Hepatocyte (in vitro differentiated cells): ENCODE data around the gene NFAT5. TPM values are rescaled to one million over a fixed set of nuclear protein-coding genes. Genes with fewer than 3 reads are reported as not detected.
"Not testable (repeated sequence)": the region's sequence is repeated elsewhere in the genome, so short reads cannot be mapped to it uniquely, and the experiment has no call there.

Experiments
- DNase-seq: peaks from one replicate; pipeline ENCODE4 v3.0.0-alpha.2; 2016; ENCODE audit warnings: low spot score
- H2AFZ ChIP-seq: fragments of 200-600 bp; sonication (generic); 2 replicates; pipeline ENCODE4 v1.6.0; 2016; ENCODE audit warnings: antibody characterized with exemption, mild to moderate bottlenecking
- H3K27ac ChIP-seq: fragments of 200-600 bp; sonication (generic); 2 replicates; pipeline ENCODE4 v1.5.1; 2016; ENCODE audit warnings: mild to moderate bottlenecking
- H3K27me3 ChIP-seq: fragments of 200-600 bp; sonication (generic); 2 replicates; pipeline ENCODE4 v1.6.1; 2016
- H3K36me3 ChIP-seq: fragments of 200-600 bp; sonication (generic); replicated peaks from 2 replicates; pipeline ENCODE4 v1.5.1; 2016; ENCODE audit warnings: low read depth; ENCODE audit not compliant: insufficient read depth
- H3K4me1 ChIP-seq: fragments of 200-600 bp; sonication (generic); 2 replicates; pipeline ENCODE4 v1.5.1; 2016; ENCODE audit warnings: mild to moderate bottlenecking, moderate library complexity; ENCODE audit not compliant: insufficient read depth
- H3K4me2 ChIP-seq: fragments of 200-600 bp; sonication (generic); 2 replicates; pipeline ENCODE4 v1.6.0; 2016
- H3K4me3 ChIP-seq: fragments of 200-600 bp; sonication (generic); 2 replicates; pipeline ENCODE4 v1.5.1; 2016; ENCODE audit warnings: mild to moderate bottlenecking
- H3K79me2 ChIP-seq: fragments of 200-600 bp; sonication (generic); 2 replicates; pipeline ENCODE4 v1.6.0; 2017; ENCODE audit warnings: mild to moderate bottlenecking
- H3K9me2 ChIP-seq: fragments of 200-600 bp; sonication (generic); replicated peaks from 2 replicates; pipeline ENCODE4 v1.6.0; 2017; ENCODE audit warnings: mild to moderate bottlenecking; ENCODE audit not compliant: insufficient read depth
- H3K9me3 ChIP-seq: fragments of 200-600 bp; sonication (generic); 2 replicates; pipeline ENCODE4 v1.5.1; 2016; ENCODE audit warnings: low read depth, mild to moderate bottlenecking
- H4K20me1 ChIP-seq: fragments of 200-600 bp; sonication (generic); 2 replicates; pipeline ENCODE4 v1.6.0; 2016; ENCODE audit warnings: mild to moderate bottlenecking; ENCODE audit not compliant: insufficient read depth, poor library complexity, severe bottlenecking
- EZH2 ChIP-seq: fragments of 200-600 bp; sonication (generic); IDR thresholded peaks from 2 replicates; pipeline ENCODE4 v1.6.1; 2016; ENCODE audit warnings: antibody characterized with exemption, mild to moderate bottlenecking, borderline replicate concordance
- EZH2phosphoT487 ChIP-seq: fragments of 200-600 bp; sonication (generic); IDR thresholded peaks from one replicate; pipeline ENCODE4 v1.6.1; 2018; ENCODE audit warnings: antibody characterized with exemption, mild to moderate bottlenecking, low read depth, moderate library complexity; ENCODE audit not compliant: unreplicated experiment, severe bottlenecking
- WGBS: methylation state at CpG from one replicate; pipeline ENCODE4 v1.1.6; 2016; ENCODE audit warnings: low lambda C conversion rate; ENCODE audit errors: missing lambda C conversion rate; 5-methylcytosine and 5-hydroxymethylcytosine counted together
- polyA plus RNA-seq: library from polyadenylated mRNA; unstranded; fragments of >200 nt; fragmentation: Nextera tagmentation; extraction: Ambion mirVana; gene quantifications from 2 replicates; pipeline ENCODE4 v1.2.1, GENCODE V29; 2016
- total RNA-seq: library from RNA; depleted of rRNA; stranded (reverse); fragments of >200 nt; gene quantifications from 2 replicates; pipeline ENCODE4 v1.2.3, GENCODE V29; 2014
- TF ChIP-seq, protein P1 (sequence below): fragments of 200-600 bp; sonication (generic); IDR thresholded peaks from 2 replicates; pipeline ENCODE4 v1.5.1; 2016; ENCODE audit warnings: antibody characterized with exemption, mild to moderate bottlenecking; ENCODE audit not compliant: poor library complexity

NFAT5 gene
- total and polyA plus RNA-seq, 2 experiments from 2014 or later, result 9.2 to 30.7 TPM

DNA sequence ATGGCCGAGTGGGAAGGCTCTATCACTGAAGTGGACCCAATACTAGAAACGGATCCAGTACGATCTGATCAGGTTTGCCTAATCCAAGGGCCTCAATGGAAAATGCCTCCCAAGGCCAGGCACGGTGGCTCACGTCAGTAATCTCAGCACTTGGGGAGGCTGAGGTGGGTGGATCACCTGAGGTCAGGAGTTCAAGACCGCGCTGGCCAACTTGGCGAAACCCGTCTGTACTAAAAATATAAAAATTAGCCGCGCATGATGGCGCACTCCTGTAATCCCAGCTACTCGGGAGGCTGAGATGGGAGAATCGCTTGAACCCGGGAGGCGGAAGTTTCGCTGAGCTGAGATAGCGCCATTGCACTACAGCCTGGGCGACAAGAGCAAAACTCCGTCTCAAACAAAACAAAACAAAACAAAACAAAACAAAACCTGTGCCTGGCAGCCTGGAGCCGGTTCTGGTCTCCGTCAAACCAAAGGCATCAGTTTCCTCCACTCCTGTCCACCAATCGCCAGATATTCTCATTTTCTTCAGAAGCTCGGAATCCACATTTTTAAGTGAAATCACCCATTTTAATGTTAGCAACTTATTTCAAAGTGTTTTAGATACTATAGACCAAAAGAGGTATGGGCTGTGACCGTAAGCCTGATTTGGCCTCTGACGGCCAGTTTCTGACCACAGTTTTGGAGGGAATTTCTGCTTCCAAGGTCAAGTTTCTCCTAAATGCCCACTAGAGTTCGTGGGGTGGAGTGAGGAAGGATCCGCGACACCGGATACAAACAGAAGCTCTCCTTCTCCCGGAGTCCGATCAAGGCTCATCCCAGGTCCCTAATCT lies 159.9 kb downstream of the NFAT5 start:
- peak overlapping the region; percentile 54 for H2AFZ ChIP-seq
- no peaks in the 10 kb centered on the region for H3K36me3 ChIP-seq
- peaks cover 12% of the 10 kb centered on the region for H3K4me1 ChIP-seq
- no peaks in the 10 kb centered on the region for H3K27me3 ChIP-seq
- WGBS, result 54% methylated on average over 32 of the region's 32 CpGs
- DNase-seq, result no peak
- H3K9me2 ChIP-seq, result no peaks in the 10 kb centered on the region
- peak overlapping the region; percentile 87 for H3K27ac ChIP-seq
- no peaks in the 10 kb centered on the region for H4K20me1 ChIP-seq
- H3K9me3 ChIP-seq, result no peaks in the 10 kb centered on the region
- TF ChIP-seq EZH2 (no peak), EZH2phosphoT487 (no peak)
- TF ChIP-seq, protein P1, sequence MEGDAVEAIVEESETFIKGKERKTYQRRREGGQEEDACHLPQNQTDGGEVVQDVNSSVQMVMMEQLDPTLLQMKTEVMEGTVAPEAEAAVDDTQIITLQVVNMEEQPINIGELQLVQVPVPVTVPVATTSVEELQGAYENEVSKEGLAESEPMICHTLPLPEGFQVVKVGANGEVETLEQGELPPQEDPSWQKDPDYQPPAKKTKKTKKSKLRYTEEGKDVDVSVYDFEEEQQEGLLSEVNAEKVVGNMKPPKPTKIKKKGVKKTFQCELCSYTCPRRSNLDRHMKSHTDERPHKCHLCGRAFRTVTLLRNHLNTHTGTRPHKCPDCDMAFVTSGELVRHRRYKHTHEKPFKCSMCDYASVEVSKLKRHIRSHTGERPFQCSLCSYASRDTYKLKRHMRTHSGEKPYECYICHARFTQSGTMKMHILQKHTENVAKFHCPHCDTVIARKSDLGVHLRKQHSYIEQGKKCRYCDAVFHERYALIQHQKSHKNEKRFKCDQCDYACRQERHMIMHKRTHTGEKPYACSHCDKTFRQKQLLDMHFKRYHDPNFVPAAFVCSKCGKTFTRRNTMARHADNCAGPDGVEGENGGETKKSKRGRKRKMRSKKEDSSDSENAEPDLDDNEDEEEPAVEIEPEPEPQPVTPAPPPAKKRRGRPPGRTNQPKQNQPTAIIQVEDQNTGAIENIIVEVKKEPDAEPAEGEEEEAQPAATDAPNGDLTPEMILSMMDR, result no peak
- peaks cover 17% of the 10 kb centered on the region for H3K79me2 ChIP-seq
- peak overlapping the region; percentile 28 for H3K4me3 ChIP-seq
- peak overlapping the region; percentile 82 for H3K4me2 ChIP-seq

DNA sequence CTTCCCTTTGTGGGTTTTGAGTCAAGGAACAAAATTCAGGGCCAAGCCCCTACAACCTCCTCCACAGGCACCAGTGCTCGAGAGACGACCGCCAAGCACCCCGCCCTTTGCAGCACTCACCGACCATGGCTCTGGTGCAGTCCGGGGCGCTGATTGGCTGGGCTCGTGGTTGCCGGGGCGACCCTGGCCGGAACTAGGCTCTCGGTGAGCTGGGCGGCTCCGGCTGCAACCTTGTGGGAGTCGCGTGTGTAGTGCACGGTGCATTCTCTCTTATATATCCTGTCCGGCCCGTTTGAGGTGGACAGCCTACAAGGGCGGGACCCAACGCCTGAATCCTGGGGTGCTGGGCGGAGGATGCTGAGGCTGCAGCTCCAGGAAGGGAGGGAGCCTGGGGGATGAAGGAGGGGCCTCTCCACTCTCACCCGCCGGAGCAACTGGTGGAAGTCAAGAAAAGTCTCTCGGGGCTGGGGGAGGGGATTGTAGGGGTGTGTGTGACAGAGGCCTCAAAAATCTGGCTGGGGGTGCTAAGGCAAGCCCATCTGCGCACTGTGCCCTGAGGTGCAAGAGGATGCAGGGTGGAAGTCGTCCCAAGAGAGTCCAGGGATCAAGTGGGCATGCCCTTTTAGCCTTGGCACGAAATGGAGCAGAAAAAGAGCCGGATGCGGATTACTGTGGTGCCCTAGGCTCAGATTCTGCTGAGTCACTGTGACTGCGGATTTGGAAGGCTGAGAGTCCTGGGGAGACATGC lies 160.7 kb downstream of the NFAT5 start, which contains the start of gene NQO1:
TSS of gene NQO1 (minus strand) at position 248 of the 748 bp plus-strand sequence. CDS start at position 127, 121 bp downstream.
- Histone ChIP-seq H3K27me3 (no peaks in the 10 kb centered on the region), H3K4me1 (peaks cover 12% of the 10 kb centered on the region), H3K36me3 (no peaks in the 10 kb centered on the region), H3K4me3 (peak within 1 kb of the TSS; percentile 28), H3K4me2 (peak within 1 kb of the TSS; percentile 82), H3K9me3 (no peaks in the 10 kb centered on the region), H3K27ac (peak within 1 kb of the TSS; percentile 87), H3K9me2 (no peaks in the 10 kb centered on the region), H2AFZ (peak within 1 kb of the TSS; percentile 57), H3K79me2 (peaks cover 11% of the 10 kb centered on the region), H4K20me1 (no peaks in the 10 kb centered on the region)
- TF ChIP-seq, protein P1, result no peak
- TF ChIP-seq EZH2phosphoT487, result no peak
- TF ChIP-seq EZH2, result no peak
- WGBS, result 2% methylated on average over 31 of the region's 31 CpGs
- peak; percentile 95 for DNase-seq

DNA sequence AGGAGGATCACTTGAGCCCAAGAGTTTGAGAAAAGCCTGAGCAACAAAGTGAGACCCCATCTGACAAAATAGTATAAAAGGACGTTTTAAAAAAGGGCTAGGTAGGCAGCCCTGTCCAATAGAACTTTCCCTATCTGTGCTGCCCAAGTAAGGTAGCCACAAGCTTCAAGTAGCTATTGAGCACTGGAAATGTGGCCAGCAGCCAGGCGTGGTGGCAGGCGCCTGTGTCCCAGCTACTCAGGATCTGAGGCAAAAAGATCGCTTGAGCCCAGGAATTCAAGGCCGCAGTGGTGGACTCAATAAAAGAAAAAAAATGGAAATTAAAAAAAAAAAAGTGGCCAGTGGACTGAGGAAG lies 162.1 kb downstream of the NFAT5 start:
- peak overlapping the region; percentile 82 for H3K4me2 ChIP-seq
- no peak overlapping the region for H2AFZ ChIP-seq
- TF ChIP-seq EZH2 (no peak), EZH2phosphoT487 (no peak)
- TF ChIP-seq, protein P1, result no peak
- H3K4me1 ChIP-seq, result peaks cover 12% of the 10 kb centered on the region
- H3K27me3 ChIP-seq, result no peaks in the 10 kb centered on the region
- H3K79me2 ChIP-seq, result peaks cover 8% of the 10 kb centered on the region
- H3K9me3 ChIP-seq, result no peaks in the 10 kb centered on the region
- H3K36me3 ChIP-seq, result no peaks in the 10 kb centered on the region
- no peak for DNase-seq
- no peaks in the 10 kb centered on the region for H3K9me2 ChIP-seq
- H4K20me1 ChIP-seq, result no peaks in the 10 kb centered on the region
- H3K4me3 ChIP-seq, result no peak overlapping the region
- WGBS, result 82% methylated on average over 5 of the region's 5 CpGs
- no peak overlapping the region for H3K27ac ChIP-seq

DNA sequence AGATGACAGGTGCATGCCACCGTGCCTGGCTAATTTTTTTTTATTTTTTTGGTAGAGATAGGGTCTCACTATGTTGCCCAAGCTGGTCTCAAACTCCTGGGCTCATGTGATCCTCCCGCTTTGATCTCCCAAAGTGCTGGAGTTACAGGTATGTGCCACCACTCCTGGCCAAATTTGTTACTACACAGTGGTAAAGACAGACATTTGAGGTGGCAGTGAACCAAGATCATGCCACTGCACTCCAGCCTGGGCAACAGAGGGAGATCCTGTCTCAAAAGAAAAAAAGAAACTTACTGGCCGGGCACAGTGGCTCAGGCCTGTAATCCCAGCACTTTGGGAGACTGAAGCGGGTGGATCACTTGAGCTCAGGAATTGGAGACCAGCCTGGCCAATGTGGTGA lies 163.3 kb downstream of the NFAT5 start:
- not testable (repeated sequence) for H3K27ac ChIP-seq, H3K4me3 ChIP-seq, H3K4me2 ChIP-seq

DNA sequence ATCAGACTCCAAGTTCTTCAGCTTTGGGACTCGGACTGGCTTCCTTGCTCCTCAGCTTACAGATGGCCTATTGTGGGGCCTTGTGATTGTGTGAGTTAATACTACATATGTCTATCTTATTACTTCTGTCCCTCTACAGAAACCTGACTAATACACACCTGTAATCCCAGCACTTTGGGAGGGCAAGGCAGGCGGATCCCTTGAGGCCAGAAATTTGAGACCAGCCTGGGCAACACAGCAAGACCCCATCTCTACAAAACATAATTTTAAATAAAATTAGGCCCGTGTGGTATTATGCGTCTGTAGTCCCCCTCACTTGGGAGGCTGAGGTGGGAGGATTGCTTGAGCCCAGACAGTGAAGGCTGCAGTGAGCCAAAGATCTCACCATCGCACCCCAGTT lies 165.5 kb downstream of the NFAT5 start:
- H4K20me1 ChIP-seq, H2AFZ ChIP-seq, H3K27ac ChIP-seq, H3K4me2 ChIP-seq, H3K79me2 ChIP-seq, H3K9me2 ChIP-seq, H3K36me3 ChIP-seq, DNase-seq, H3K27me3 ChIP-seq, H3K9me3 ChIP-seq, H3K4me3 ChIP-seq, H3K4me1 ChIP-seq: not testable (repeated sequence)
- WGBS, result 80% methylated on average over 5 of the region's 5 CpGs

More for the DNA sequence above, 163.3 kb downstream of the NFAT5 start:
- H3K9me2 ChIP-seq, H2AFZ ChIP-seq, H3K9me3 ChIP-seq, H4K20me1 ChIP-seq, H3K79me2 ChIP-seq, H3K36me3 ChIP-seq, DNase-seq, H3K27me3 ChIP-seq: not testable (repeated sequence)
- 92% methylated on average over 4 of the region's 4 CpGs for WGBS
- peaks cover 12% of the 10 kb centered on the region for H3K4me1 ChIP-seq
